Heart left ventricle (tissue), 13 donors: Measurements from ENCODE around the gene SPACA4.

Experiments
- POLR2A ChIP-seq, 2 donors: fragments of 450-650 bp; IDR thresholded peaks; one replicate each; pipeline ENCODE4 v1.6.1; 2017; ENCODE audit warnings: antibody characterized with exemption in 2 of 2, mild to moderate bottlenecking in 2 of 2, moderate library complexity in 2 of 2
- TF ChIP-seq, protein P1 (sequence below), 12 donors: fragments of 200-600 bp; sonication (generic) in 4 of 12; IDR thresholded peaks; one replicate each; pipeline versions ENCODE4 v1.5.0 to v1.8.0; 2018 to 2022; ENCODE audit warnings: antibody characterized with exemption in 12 of 12, mild to moderate bottlenecking in 5 of 12
- donor health status: ischemic (EF 13 %, LVEDD 7.1; RV severe dilation, severe dysfunction).
- donor health status: DM: no; HTN: yes; CAD: no.
- donor health status: DM: no; HTN: no; CAD: no.
- donor health status: ischemic (EF 25% LVEDD 6.9; RV normal size, moderate dysfunction).
- donor health status: ischemic (EF 25% LVEDD 5.7; RV mildly dilated, moderate dysfunction).
- donor health status: ischemic (EF 35%, LVEDD 5.7; RV mildly dilated, moderate dysfunction).
- donor health status: nonischemic (EF 11% LVEDD 7.7; RV severe dilation, severe dysfunction).
- donor health status: DM: yes; HTN: yes; CAD: no.
- donor health status: PGD.
- donor health status: ischemic (EF 29% LVEDD 5.4; RV normal size, mild dysfunction).
- donor health status: nonischemic (EF 23%, LVEDD 6.1; RV moderate dilation, normal function).

DNA sequence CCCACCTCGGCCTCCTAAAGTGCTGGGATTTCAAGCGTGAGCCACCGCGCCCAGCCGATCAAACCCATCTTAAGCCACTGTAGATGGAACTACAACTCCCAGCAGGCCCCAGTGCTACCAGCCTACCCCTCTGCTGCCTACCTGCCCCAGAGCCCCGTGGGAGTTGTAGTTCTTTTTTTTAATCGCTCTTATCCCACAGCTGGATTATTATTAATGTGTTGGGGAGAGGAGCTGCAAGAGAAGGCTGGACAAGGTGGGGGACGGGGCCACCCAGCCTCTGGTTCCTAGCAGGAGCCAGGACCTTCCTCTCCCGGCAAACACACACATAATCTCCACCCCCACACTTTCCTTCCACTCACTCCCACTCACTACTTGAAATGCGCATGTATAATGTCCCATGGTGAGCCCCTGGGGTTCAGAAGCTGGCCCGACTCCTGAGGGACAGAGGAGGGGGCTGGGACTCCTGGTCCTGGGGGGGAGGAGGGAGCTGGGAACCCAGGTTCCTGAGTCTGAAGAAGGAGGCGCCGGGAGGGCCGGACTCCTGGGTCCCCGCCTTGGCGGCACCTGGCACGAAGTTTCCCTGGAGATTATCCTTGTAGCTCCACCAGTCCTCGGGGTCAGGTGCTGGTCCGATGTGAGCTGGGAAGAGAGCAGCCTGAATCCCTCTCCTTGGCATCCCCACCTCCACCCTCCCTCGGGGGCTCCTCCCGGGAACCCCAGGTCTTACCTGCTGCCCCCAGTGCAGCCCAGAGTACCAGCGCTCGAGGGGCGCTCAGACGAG lies 38.5 kb downstream of the SPACA4 start:
- TF ChIP-seq, protein P1, sequence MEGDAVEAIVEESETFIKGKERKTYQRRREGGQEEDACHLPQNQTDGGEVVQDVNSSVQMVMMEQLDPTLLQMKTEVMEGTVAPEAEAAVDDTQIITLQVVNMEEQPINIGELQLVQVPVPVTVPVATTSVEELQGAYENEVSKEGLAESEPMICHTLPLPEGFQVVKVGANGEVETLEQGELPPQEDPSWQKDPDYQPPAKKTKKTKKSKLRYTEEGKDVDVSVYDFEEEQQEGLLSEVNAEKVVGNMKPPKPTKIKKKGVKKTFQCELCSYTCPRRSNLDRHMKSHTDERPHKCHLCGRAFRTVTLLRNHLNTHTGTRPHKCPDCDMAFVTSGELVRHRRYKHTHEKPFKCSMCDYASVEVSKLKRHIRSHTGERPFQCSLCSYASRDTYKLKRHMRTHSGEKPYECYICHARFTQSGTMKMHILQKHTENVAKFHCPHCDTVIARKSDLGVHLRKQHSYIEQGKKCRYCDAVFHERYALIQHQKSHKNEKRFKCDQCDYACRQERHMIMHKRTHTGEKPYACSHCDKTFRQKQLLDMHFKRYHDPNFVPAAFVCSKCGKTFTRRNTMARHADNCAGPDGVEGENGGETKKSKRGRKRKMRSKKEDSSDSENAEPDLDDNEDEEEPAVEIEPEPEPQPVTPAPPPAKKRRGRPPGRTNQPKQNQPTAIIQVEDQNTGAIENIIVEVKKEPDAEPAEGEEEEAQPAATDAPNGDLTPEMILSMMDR (IDR thresholded peaks at IDR 0.05), result no peak
- no peak for TF ChIP-seq POLR2A (IDR thresholded peaks at IDR 0.05)
